ENCODE measurements around the gene FRAT2.
"Not testable (repeated sequence)": the region's sequence is repeated elsewhere in the genome, so short reads cannot be mapped to it uniquely, and the experiment has no call there.

Gene FRAT2

DNA sequence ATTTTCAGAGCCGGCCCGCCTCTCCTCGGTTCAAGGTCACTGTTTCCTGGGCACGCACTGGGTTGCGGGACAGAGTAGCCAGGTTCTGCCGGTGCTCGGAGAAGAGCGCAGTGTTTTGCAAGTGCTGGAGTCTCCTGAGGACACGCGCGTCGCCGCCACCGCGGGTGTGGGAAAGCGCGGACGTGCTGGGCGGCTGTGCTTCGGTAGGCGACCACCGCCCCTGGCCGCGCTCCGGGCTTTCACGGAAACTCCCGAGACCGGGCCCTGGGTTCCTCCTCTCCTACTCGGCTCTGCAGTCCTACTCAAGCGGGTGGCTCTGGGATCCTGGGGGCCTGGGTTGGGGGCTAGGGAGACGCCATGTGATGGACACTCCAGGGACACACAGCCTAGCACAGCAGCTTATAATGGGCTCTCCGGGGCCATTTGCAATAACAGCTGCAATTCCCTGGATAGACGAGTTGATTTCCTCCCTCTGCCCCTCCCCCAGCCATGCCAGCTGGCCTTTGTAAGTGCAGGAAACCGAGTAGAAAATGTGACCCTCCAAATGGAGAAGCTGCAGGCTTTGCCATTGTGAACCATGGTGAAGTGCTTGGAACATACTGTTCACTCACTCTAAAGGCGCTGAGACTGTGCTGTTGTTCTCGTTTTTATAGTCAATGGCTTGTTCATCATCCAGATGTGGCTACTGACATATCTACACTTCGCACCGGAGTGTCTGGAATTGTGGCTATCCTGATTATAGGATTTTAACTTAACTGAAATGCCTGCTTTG lies 13.3 kb downstream of the FRAT2 start:
- peak; percentile 24 to 69 for DNase-seq

DNA sequence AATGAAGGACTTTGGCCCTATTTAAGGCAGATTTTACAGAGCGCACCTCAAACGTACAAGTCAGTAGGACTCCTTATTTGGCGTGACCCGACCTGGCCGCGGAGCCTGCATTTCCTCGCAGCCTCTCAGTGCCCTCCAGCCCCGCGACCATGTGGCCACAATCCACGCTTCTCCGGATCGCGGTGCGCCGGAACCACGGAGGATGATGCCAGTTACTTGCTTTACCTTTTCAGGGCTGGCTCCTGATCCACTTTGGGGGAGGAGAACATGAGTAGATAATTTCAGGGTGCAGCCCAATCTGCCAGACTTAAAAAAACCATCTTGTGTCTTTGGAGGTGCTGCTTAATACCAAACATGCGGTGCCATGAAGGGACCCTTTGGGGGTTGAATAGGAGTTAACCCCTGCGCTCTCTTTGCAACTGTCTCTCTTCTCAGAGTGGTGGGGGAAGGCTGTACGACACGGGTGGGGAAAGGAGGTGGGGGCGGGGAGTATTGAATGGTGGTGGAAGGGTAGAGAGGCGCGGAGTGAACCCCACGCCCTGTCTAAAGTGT lies 14.0 kb downstream of the FRAT2 start:
- no peak for DNase-seq

DNA sequence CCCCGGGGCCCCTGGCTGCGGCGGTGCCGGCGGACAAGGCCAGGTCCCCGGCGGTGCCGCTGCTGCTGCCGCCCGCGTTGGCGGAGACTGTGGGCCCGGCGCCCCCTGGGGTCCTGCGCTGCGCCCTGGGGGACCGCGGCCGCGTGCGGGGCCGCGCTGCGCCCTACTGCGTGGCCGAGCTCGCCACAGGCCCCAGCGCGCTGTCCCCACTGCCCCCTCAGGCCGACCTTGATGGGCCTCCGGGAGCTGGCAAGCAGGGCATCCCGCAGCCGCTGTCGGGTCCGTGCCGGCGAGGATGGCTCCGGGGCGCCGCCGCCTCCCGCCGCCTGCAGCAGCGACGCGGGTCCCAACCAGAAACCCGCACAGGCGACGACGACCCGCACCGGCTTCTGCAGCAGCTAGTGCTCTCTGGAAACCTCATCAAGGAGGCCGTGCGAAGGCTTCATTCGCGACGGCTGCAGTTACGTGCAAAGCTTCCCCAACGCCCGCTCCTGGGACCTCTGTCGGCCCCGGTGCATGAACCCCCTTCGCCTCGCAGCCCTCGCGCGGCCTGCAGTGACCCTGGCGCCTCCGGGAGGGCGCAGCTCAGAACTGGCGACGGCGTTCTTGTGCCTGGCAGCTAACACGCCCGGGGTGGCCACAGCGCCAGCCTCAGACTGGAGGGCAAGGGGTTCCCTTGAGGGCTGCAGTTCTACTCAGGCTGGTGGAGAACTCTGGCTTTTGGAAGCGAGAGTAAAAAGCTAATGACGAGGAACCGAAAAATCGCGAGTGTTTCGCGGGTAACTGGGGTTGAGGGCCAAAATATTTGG lies 14.7 kb downstream of the FRAT2 start:
- peak in 1 of 2 experiments; percentile 20 for DNase-seq

DNA sequence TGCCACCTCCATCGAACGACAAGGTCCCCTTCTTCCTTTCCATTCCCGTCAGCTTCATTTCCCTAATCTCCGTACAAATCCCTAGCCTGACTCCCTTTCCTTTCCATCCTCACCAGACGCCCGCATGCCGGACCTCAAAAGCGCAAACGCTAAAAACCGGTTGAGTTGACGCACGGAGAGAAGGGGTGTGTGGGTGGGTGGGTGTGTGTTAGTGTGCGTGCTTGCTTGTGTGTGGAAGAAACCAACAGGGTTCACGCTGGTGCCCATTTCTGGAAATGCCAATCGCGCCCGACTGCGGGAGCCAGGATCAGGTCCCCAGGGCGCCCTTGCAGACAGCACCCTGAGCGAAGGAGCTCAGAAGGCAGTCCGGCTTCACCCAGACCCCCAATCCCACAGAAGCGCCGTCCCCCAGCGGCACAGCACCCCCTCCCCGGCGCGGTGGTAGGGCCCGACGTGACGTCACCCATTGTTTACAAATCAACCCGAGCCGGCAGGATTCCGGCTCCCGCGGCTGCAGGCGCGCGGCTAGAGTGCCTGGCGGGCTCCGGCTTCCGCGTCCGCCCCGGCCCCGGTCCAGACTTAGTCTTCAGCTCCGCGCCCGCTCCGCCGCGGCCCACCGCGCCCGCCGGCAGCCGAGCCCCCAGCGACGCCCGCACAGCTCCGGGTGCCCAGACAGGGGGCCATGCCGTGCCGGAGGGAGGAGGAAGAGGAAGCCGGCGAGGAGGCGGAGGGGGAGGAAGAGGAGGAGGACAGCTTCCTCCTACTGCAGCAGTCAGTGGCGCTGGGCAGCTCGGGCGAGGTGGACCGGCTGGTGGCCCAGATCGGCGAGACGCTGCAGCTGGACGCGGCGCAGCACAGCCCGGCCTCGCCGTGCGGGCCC lies 15.5 kb downstream of the FRAT2 start, which contains the start of gene FRAT1:
FRAT1 (plus strand) TSS at position 500 of the 880 bp plus-strand sequence; CDS start at position 683, 183 bp downstream.
- DNase-seq, result peak; percentile 29 to 58

DNA sequence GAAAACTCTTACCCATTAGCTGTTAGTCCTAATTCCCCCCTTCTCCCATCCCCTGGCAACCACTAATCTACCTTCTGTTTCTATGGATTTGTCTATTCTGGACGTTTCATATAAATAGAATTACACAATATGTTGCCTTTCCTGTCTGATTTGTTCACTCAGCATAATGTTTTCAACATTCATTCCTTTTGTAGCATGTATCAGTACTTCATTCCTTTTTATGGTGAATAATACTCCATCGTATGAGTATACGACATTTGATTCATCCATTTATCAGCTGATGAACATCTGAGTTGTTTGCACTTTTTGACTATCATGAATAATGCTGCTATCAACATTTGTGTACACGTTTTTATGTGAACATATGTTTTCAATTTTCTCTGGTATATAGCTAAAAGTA lies 19.9 kb downstream of the FRAT2 start:
- no peak for DNase-seq

DNA sequence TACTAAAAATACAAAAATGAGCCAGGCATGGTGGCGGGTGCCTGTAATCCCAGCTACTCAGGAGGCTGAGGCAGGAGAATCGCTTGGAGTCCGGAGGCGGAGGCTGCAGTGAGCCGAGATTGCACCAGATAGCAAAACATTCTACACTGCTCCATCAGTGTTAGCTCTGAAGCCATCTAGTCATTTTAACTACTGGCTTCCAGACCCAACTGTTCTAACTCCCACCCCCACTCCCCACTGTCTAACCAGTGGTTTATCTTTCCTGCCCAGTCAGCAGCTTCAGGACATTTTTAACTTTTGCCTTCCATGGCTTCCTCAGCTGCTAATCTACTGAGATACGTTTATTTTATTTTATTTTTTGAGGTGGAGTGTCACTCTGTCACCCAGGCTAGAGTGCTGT lies 21.6 kb downstream of the FRAT2 start:
- no peak for DNase-seq

DNA sequence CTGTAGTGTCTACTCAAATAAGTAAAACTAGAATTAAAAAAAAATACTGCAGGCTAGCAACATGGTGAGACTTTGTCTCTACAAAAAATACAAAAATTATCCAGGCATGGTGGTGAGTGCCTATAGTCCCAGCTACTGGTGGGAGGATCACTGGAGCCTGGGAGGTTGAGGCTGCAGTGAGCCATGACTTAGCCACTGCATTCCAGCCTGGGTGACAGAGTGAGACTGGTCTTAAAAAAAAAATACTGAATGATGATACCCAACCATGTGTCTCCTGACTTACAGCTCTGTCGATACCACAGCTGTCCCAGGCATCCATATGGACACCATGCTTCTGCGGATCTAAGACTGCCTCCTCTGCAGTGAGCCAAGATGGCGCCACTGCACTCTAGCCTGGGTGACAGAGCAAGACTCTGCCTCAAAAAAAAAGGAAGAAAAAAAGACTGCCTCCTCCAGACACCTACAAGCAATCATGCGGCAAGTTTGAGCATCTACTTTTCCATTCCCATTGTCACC lies 23.4 kb downstream of the FRAT2 start:
- no peak for DNase-seq

DNA sequence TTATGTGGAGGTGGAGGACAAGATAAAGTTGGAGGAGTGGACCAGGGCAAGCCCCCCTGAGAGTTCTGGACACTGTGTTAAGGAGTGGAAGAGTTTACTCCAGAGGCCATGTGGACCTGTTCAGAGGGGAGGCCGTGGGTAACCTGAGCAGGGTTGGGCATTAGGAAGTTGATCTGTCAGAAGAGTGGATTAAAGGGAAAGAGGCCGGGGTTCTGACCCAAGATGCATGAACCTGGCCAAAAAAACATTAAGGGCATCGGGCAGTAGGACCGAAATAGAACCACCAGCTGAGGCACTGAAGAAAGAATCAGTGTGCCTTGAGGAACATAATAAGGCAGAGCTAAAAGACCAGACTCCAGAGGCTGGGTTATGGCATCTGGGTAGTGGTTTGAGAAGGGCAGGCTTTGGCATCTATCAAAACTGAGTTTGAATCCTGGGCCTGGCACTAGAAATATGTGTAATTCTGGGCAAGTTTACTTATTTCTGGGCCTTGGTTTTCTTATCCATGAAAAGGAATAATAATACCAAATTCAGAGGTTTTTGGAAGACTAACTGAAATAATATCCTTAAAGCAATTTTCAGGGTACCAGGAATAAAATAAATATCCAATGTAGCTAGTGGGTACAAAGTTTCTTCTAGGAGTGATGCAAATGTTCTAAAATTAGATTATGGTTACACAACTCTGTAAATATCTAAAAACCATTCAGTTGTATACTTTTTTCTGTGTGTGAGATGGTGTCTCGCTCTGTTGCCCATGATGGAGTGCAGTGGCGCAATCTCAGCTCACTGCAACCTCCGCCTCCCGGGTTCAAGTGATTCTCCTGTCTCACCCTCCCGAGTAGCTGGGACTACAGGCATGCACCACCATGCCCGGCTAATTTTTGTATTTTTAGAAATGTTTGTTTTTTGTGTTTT lies 26.4 kb downstream of the FRAT2 start:
- DNase-seq, result no peak

DNA sequence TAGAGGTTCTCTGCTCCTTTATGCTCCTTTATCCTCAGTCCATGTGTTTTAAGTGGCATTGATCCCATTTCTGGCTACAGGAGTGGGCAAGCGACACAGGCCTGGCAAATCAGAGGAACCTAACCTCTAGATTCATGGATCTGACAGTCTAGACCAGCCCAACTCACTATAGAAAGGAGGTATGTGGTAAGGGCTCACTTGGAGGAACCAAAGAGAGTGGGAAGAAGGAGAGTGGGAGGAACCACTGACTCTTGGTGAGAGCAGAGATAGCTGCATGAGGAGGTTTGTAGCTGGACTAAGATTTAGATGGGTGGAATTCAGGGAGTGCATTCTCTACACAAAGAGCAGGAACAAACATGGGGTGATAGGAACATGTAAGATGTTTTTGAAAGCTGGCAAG lies 27.1 kb downstream of the FRAT2 start:
- DNase-seq, result no peak

DNA sequence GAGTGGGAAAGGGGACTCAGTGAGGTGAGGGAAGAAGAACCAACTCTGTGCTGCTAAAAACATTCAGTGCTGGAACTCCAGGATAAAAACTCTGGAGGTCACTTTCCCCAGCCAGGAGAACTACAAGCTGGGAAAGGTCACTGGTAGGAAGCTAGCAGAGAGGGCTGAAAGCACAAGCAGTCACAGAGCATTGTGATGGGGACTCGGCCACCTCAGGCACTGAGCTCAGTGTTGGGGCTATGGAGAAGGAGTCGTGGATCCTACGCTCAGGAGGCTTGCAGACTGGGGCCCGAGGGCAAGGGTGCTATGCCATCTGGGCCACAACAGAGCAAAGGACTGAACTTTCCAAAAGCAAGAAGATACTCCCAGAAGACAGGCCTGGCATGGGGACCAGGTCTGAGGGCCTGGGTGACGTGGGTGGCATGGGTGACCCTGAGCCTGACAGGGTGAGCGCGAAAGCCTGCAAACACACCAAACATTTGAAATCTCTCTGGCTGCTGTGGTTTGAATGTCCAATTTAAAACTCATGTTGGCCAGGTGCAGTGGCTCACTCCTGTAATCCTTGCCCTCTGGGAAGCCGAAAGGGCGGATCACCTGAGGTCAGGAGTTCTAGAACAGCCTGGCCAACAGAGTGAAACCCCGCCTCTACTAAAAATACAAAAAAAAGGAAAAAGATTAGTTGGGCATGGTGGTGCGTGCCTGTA lies 32.3 kb downstream of the FRAT2 start:
- DNase-seq, result no peak

DNA sequence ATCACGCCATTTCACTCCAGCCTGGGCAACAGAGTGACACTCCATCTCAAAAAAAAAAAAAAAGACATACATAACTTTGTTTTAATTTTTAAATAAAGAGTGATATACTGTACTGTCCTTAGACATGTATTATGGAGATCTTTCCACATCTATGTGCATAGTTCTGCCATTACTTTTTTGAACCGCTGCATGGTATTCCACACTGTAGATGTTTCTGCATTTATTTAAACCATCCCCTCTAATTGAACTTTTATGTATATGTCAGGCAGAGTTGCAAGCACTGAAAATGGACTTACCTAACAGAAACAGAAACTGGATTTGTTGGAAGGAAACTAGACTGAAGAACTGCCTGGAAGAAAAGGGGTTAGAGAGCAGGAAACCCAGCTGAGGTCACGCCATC lies 33.5 kb downstream of the FRAT2 start:
- no peak for DNase-seq

DNA sequence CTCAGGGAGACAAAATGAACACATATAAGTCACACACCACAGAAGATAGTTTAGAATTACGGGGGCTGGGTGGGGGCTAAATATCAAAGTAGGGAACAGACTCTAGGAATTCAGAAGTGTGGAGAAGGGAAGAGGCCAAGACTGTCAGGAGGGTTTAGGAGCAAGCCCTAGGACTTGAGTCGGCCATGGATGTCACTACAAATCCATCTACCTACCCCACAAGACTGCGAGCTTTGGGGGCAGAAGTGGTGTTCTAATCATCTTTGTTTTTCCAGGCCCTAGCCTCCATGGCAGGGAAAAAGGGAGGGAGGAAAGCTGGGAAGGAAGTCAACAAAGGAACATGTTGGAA lies 36.3 kb downstream of the FRAT2 start:
- DNase-seq, result no peak

DNA sequence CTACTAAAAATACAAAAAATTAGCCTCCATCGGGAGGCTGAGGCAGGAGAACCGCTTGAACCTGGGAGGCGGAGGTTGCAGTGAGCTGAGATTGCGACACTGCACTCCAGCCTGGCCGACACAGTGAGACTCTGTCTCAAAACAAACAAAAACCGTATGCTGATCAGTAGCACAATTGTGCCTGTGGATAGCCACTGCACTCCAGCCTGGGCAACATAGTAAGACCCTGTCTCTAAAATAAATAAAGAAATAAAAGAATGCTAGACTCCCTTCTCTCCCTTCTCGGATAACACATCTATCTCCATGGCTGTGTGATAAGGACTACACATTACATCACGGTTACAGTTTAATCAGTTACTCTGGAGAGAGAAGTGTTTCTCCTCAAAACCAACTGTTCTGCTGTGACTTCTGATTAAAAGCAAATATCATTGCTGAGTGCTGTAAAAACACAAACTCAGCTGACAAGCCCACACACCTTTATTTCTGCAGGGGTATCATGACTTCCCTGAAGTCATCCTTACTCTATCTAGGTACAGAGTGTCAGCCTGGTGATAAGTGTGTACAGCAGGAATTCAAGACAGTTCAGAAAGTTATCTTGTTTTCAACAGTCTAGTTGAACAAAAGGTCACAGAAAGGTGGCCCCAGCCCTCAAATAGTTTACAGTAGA lies 36.8 kb downstream of the FRAT2 start:
- DNase-seq, result no peak

DNA sequence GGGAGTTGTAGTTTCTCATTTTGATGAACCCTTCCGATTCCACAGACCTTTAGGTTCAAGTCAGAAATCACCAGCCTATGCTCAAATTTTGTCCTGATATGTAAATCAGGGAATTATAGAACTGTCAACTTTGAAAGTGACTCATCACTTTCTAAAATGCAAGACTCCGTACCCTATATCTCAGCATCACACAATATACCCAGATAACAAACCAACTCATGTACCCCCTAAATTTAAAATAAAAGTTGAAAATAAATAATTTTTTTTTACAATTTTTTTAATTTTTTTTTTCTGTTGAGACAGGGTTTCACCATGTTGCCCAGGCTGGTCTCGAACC lies 41.7 kb downstream of the FRAT2 start:
- no peak for DNase-seq

DNA sequence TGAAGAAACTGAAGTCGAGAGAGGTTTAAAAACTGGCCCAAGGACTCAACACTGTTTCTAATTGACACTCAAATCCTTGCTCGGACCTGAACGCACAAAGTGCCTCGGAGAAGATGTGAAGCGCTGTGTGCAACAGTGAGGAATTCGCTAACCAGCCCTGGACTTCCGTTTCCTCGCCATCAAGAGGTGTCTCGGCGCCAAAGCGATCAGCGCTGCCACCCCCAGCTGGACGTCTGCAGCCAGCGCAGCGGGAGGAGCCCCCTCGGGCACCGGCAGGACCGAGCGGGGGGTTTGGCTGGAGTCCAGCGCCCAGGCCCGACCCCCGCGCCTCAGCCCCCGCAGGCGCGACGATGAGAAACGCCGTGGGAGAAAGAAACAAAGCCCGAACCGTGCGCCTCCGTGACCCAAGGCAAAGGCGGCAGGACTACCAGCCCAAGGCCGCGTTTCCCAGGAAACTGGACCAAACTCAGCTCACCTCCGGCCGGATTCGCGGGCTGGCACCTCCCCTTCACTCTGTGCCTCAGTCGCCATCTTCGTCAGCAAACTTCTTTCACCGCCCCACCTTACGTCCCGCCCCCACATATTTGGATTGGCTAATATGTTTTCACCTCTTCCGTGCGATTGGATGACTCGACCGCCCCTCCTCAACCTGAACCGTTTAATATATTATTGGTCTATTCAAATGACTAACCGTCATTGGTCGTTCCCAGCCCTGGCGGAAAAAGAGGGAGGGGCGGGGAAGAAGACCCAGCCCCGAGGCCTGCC lies 42.2 kb downstream of the FRAT2 start, which contains the start of gene ARHGAP19:
ARHGAP19 (minus strand) TSS at position 541 of the 765 bp plus-strand sequence; CDS start at position 531, 10 bp downstream.
- peak; percentile 81 to 92 for DNase-seq

DNA sequence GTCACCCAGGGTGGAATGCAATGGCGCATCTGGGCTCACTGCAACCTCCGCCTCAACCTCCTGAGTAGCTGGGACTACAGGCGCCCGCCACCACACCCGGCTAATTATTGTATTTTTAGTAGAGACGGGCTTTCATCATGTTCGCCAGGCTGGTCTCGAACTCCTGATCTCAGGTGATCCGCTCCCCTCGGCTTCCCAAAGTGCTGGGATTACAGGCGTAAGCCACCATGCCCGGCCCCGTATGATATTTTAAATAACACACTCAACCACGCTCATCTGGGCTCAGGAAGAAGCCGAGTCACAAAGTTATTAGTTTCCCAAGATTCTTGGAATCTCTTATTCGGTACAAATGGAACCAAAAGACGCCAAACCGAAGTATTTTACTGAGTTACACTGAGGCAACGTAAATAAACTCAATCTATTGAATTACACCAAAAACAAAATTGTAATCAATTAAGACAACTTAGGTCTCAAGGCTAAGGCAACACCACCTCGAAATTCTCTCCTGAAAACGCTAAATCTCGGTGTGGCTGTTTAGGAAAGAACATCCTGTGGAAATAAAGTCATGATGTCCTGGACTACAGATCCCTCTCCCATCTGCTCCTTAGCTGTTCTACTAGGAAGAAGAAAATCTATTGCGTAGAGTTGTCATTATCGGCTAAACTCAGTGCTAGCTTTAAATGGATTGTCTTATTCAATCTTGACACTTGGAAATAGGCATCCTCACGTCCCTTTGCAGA lies 43.0 kb downstream of the FRAT2 start:
- peak in 1 of 2 experiments; percentile 56 for DNase-seq

DNA sequence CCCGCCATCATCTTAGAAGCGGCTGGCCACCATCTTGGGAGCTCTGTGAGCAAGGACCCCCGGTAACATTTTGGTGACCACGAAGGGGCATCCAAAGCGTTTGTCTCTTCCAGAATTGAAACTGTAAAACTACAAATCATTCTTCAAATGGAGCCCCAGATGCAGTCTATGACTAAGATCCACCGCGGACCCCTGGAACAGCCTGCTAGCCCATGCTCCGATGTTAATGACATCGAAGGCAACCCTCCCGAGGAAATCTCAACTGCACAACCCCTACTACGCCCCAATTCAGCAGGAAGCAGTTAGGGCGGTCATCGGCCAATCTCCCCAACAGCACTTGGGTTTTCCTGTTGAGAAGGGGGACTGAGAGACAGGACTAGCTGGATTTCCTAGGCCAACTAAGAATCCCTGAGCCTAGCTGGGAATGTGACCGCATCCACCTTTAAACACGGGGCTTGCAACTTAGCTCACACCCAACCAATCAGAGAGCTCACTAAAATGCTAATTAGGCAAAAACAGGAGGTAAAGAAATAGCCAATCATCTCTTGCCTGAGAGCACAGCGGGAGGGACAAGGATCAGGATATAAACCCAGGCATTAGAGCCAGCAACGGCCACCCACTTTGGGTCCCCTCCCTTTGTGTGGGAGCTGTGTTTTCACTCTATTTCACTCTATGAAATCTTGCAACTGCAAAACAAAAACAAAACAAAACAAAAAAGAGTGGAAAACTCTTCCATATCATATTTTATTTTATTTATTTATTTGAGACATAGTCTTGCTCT lies 43.8 kb downstream of the FRAT2 start:
- DNase-seq, result not testable (repeated sequence)

DNA sequence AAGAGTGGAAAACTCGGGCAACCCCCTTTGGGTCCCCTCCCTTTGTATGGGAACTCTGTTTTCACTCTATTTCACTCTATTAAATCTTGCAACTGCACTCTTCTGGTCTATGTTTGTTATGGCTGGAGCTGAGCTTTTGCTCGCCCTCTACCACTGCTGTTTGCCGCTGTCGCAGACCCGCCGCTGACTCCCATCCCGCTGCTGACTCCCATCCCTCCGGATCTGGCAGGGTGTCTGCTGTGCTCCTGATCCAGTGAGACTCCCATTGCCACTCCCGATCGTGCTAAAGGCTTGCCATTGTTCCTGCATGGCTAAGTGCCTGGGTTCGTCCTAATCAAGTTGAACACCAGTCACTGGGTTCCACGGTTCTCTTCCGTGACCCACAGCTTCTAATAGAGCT lies 44.5 kb downstream of the FRAT2 start:
- not testable (repeated sequence) for DNase-seq
